Mesendoderm (in vitro differentiated cells): ENCODE results near the gene BET1.

Experiments
- DNase-seq: peaks from one replicate; pipeline ENCODE4 v3.0.0; 2013
- H2AK5ac ChIP-seq: 2 replicates; pipeline ENCODE4 v1.6.1; 2013; ENCODE audit warnings: low read length, inconsistent platforms
- H2BK120ac ChIP-seq: 2 replicates; pipeline ENCODE4 v1.6.1; 2013; ENCODE audit warnings: low read depth, mild to moderate bottlenecking, low read length, moderate library complexity, mixed read lengths
- H2BK15ac ChIP-seq: replicated peaks from 2 replicates; pipeline ENCODE4 v1.6.1; 2013; ENCODE audit warnings: low read depth, mild to moderate bottlenecking, moderate library complexity
- H2BK5ac ChIP-seq: 2 replicates; pipeline ENCODE4 v1.6.1; 2013; ENCODE audit warnings: low read length, inconsistent platforms
- H3K18ac ChIP-seq: 2 replicates; pipeline ENCODE4 v1.6.1; 2013; ENCODE audit warnings: mild to moderate bottlenecking, low read length, mixed read lengths
- H3K23ac ChIP-seq: one replicate; pipeline ENCODE4 v1.6.1; 2013; ENCODE audit warnings: low read length
- H3K27ac ChIP-seq: 2 replicates; pipeline ENCODE4 v1.5.1; 2013; ENCODE audit warnings: low read depth, mild to moderate bottlenecking, inconsistent platforms, low read length, moderate library complexity
- H3K27me3 ChIP-seq: 2 replicates; pipeline ENCODE4 v1.6.1; 2013; ENCODE audit warnings: low read length, control low read depth, mild to moderate bottlenecking, inconsistent platforms; ENCODE audit not compliant: insufficient read depth, poor library complexity
- H3K36me3 ChIP-seq: 2 replicates; pipeline ENCODE4 v1.6.1; 2013; ENCODE audit warnings: low read length, inconsistent platforms; ENCODE audit not compliant: control insufficient read depth, insufficient read depth
- H3K4ac ChIP-seq: one replicate; pipeline ENCODE4 v1.6.1; 2013; ENCODE audit warnings: low read depth, mild to moderate bottlenecking, low read length, moderate library complexity
- H3K4me1 ChIP-seq: 2 replicates; pipeline ENCODE4 v1.6.1; 2013; ENCODE audit warnings: low read depth, low read length, inconsistent platforms; ENCODE audit not compliant: control insufficient read depth
- H3K4me2 ChIP-seq: 2 replicates; pipeline ENCODE4 v1.6.1; 2013; ENCODE audit warnings: low read length
- H3K4me3 ChIP-seq: 2 replicates; pipeline ENCODE4 v1.5.1; 2013; ENCODE audit warnings: mild to moderate bottlenecking, low read length
- H3K56ac ChIP-seq: one replicate; pipeline ENCODE4 v1.6.1; 2013; ENCODE audit warnings: low read length
- H3K79me1 ChIP-seq: 2 replicates; pipeline ENCODE4 v1.6.1; 2013; ENCODE audit warnings: low read length, inconsistent platforms
- H3K79me2 ChIP-seq: 2 replicates; pipeline ENCODE4 v1.6.1; 2013; ENCODE audit warnings: mild to moderate bottlenecking, low read length; ENCODE audit not compliant: control insufficient read depth, insufficient read depth
- H3K9ac ChIP-seq: 2 replicates; pipeline ENCODE4 v1.6.1; 2013; ENCODE audit warnings: low read length, inconsistent platforms
- H4K5ac ChIP-seq: one replicate; pipeline ENCODE4 v1.6.1; 2013; ENCODE audit warnings: low read length
- H4K8ac ChIP-seq: one replicate; pipeline ENCODE4 v1.6.1; 2013; ENCODE audit warnings: low read depth, mild to moderate bottlenecking, control low read depth, low read length, moderate library complexity
- WGBS: extraction: QIAGEN DNeasy Blood & Tissue Kit; methylation state at CpG from one replicate; pipeline ENCODE4 v1.1.7; 2013; ENCODE audit warnings: low lambda C conversion rate, missing lambda C conversion rate; ENCODE audit not compliant: insufficient coverage; ENCODE audit errors: extremely low coverage; 5-methylcytosine and 5-hydroxymethylcytosine counted together

BET1 gene

DNA sequence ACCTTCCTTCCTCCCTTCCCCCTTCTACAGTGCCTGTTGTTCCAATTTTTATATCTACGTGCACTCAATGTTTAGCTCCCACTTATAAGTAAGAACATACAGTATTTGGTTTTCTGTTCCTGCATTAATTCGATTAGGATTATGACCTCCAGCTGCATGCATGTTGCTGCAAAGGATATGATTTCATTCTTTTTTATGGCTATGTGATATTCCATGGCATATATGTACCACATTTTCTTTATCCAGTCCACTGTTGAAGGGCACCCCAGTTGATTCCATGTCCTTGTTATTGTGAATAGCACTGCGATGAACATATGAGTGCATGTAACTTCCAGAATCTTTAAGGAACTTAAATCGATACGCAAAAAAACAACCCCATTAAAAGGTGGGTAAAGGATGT lies 39.9 kb downstream of the BET1 start:
- no peak for DNase-seq
- no peak overlapping the region for H3K4ac ChIP-seq
- no peak overlapping the region for H3K18ac ChIP-seq
- H2BK15ac ChIP-seq = no peak overlapping the region
- no peaks in the 10 kb centered on the region for H3K4me1 ChIP-seq
- H3K4me2 ChIP-seq = no peak overlapping the region
- H2BK5ac ChIP-seq = no peak overlapping the region
- H3K36me3 ChIP-seq = no peaks in the 10 kb centered on the region
- no peaks in the 10 kb centered on the region for H3K79me1 ChIP-seq
- no peak overlapping the region for H3K4me3 ChIP-seq
- H3K27me3 ChIP-seq = no peaks in the 10 kb centered on the region
- no peak overlapping the region for H4K5ac ChIP-seq
- no peak overlapping the region for H2BK120ac ChIP-seq
- H3K23ac ChIP-seq = no peak overlapping the region
- H3K27ac ChIP-seq = no peak overlapping the region
- H3K56ac ChIP-seq = no peak overlapping the region
- no peak overlapping the region for H4K8ac ChIP-seq
- no peaks in the 10 kb centered on the region for H3K79me2 ChIP-seq
- no peak overlapping the region for H2AK5ac ChIP-seq
- no CpG with 5 or more reads among the region's 5 CpGs for WGBS
- no peak overlapping the region for H3K9ac ChIP-seq

DNA sequence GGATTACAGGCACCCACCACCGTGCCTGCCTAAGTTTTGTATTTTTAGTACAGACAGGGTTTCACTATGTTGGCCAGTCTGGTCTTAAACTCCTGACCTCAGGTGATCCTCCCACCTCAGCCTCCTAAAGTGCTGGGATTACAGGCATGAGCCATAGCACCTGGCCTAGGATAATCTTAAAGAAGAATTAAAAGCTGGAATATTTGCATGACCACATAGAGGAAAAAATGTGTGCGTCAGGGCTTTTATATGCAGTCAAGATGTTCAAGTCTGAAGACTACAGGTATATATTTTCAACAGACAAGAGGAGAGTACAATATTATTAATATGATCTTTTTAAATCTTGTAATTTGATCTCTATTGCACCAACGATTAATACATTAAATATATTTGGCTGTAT lies 43.2 kb downstream of the BET1 start:
- Histone ChIP-seq H3K56ac (no peak overlapping the region), H3K4me1 (no peaks in the 10 kb centered on the region), H2AK5ac (no peak overlapping the region), H3K27me3 (no peaks in the 10 kb centered on the region), H3K4me3 (no peak overlapping the region), H3K4ac (no peak overlapping the region), H2BK120ac (no peak overlapping the region), H3K79me1 (no peaks in the 10 kb centered on the region), H3K36me3 (no peaks in the 10 kb centered on the region), H3K9ac (no peak overlapping the region), H3K18ac (no peak overlapping the region), H3K79me2 (no peaks in the 10 kb centered on the region), H2BK5ac (no peak overlapping the region), H4K8ac (no peak overlapping the region), H3K27ac (no peak overlapping the region), H3K4me2 (no peak overlapping the region), H3K23ac (no peak overlapping the region), H2BK15ac (no peak overlapping the region), H4K5ac (no peak overlapping the region)
- DNase-seq = no peak
- no CpG with 5 or more reads among the region's 3 CpGs for WGBS

DNA sequence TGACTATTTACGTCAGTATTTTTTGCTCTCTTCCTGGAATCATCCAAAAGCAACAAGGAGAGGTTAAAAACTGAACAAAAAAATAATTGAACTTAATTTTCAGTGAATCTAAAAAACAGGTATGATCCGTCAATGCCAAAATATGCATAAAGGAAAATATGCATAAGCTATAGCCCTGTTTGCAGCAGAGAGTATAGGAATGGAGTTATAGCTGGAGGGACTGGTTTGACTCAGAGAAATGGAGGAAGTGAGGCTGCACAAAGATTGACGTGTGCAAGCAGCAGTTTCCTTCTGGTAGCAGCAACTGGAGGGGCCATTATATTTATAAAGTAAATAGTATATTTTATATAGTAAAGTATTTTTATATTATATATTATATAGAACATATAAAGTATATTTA lies 45.5 kb downstream of the BET1 start:
- H3K4me2 ChIP-seq = no peak overlapping the region
- H3K56ac ChIP-seq = no peak overlapping the region
- WGBS = no CpG with 5 or more reads among the region's 3 CpGs
- H3K4ac ChIP-seq = no peak overlapping the region
- H2BK120ac ChIP-seq = no peak overlapping the region
- no peak overlapping the region for H4K5ac ChIP-seq
- DNase-seq = no peak
- H3K4me3 ChIP-seq = no peak overlapping the region
- H3K4me1 ChIP-seq = no peaks in the 10 kb centered on the region
- no peaks in the 10 kb centered on the region for H3K36me3 ChIP-seq
- H3K23ac ChIP-seq = no peak overlapping the region
- H2AK5ac ChIP-seq = no peak overlapping the region
- H4K8ac ChIP-seq = no peak overlapping the region
- no peak overlapping the region for H2BK15ac ChIP-seq
- H2BK5ac ChIP-seq = no peak overlapping the region
- H3K27ac ChIP-seq = no peak overlapping the region
- no peaks in the 10 kb centered on the region for H3K27me3 ChIP-seq
- no peak overlapping the region for H3K18ac ChIP-seq
- no peaks in the 10 kb centered on the region for H3K79me2 ChIP-seq
- no peaks in the 10 kb centered on the region for H3K79me1 ChIP-seq
- no peak overlapping the region for H3K9ac ChIP-seq

DNA sequence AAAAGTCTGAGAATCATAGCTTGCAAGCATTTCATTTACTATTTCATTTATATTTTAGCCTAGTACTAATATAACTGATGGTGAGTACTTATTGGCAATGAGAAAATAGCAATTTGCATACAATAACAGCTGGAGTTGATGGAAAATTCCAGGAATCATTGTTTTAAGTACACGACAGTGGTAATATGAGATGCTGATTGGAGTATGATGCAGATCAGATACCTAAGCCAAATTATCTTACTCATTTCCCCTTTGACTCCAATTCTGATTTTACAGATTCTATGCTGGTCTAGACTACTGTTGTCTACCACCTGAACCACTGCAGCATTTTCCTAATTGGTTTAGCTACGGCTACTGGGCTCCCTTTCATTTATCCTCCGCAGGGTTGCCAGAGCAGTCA lies 45.9 kb downstream of the BET1 start:
- no peaks in the 10 kb centered on the region for H3K79me2 ChIP-seq
- no peak overlapping the region for H3K9ac ChIP-seq
- H2BK120ac ChIP-seq = no peak overlapping the region
- no peaks in the 10 kb centered on the region for H3K27me3 ChIP-seq
- no peak overlapping the region for H3K4ac ChIP-seq
- no peak overlapping the region for H3K4me2 ChIP-seq
- WGBS = no CpG with 5 or more reads among the region's 3 CpGs
- H2AK5ac ChIP-seq = no peak overlapping the region
- H3K18ac ChIP-seq = no peak overlapping the region
- no peak overlapping the region for H3K4me3 ChIP-seq
- no peaks in the 10 kb centered on the region for H3K36me3 ChIP-seq
- no peak overlapping the region for H3K56ac ChIP-seq
- no peak overlapping the region for H2BK5ac ChIP-seq
- no peak overlapping the region for H4K5ac ChIP-seq
- no peak overlapping the region for H4K8ac ChIP-seq
- H3K79me1 ChIP-seq = no peaks in the 10 kb centered on the region
- no peaks in the 10 kb centered on the region for H3K4me1 ChIP-seq
- H3K23ac ChIP-seq = no peak overlapping the region
- peak; percentile 3 for DNase-seq
- no peak overlapping the region for H3K27ac ChIP-seq
- no peak overlapping the region for H2BK15ac ChIP-seq

DNA sequence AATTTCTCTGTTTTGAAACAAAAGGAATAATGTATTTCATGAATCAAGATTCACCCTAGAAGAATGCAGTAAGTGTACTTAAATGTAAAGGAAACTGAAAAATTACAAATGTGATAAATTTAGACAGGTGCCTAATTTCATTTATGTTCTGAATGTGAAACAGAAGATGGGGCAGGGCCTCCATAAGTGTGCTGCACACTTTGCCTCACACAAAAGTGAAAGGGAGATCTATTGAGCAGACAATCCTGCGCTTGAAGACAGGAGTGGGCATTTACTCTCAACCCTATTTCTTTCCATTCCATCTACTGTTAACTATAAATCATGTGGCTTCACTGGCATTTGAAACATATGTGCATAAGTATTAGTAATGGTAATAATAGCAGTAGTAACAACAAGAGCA lies 46.4 kb downstream of the BET1 start:
- no peak overlapping the region for H2BK120ac ChIP-seq
- H4K8ac ChIP-seq = no peak overlapping the region
- DNase-seq = no peak
- H3K56ac ChIP-seq = no peak overlapping the region
- H3K4me1 ChIP-seq = no peaks in the 10 kb centered on the region
- H3K9ac ChIP-seq = no peak overlapping the region
- no peak overlapping the region for H2BK15ac ChIP-seq
- no peaks in the 10 kb centered on the region for H3K79me1 ChIP-seq
- H3K23ac ChIP-seq = no peak overlapping the region
- H3K27ac ChIP-seq = no peak overlapping the region
- no peak overlapping the region for H3K18ac ChIP-seq
- no peaks in the 10 kb centered on the region for H3K36me3 ChIP-seq
- H3K4me3 ChIP-seq = no peak overlapping the region
- no peak overlapping the region for H3K4me2 ChIP-seq
- no peak overlapping the region for H3K4ac ChIP-seq
- H2BK5ac ChIP-seq = no peak overlapping the region
- no peaks in the 10 kb centered on the region for H3K27me3 ChIP-seq
- no CpG with 5 or more reads among the region's 1 CpG for WGBS
- no peak overlapping the region for H2AK5ac ChIP-seq
- no peak overlapping the region for H4K5ac ChIP-seq
- no peaks in the 10 kb centered on the region for H3K79me2 ChIP-seq

DNA sequence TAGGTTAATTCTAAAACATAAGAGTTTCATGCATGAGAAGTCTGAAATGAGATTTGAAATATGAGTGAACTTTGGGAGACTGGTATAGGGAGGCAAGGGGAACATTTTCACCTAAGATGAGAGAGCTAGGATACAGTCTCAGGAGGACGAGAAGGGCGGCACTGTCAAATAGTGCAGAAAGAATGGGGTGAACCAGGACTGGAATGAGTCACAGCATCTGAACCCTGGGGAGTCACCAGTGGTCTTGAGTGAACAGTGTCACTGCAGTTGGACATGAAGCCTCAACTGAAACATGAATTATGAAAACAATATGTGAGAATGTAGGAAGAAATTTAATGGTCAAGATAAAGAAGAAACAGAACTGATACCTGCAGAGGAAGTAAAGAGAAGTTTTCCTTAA lies 48.9 kb downstream of the BET1 start:
- Histone ChIP-seq H2AK5ac (no peak overlapping the region), H3K4me1 (no peaks in the 10 kb centered on the region), H3K18ac (no peak overlapping the region), H3K79me1 (no peaks in the 10 kb centered on the region), H4K5ac (no peak overlapping the region), H2BK15ac (no peak overlapping the region), H3K56ac (no peak overlapping the region), H3K27ac (no peak overlapping the region), H3K23ac (no peak overlapping the region), H4K8ac (no peak overlapping the region), H3K27me3 (no peaks in the 10 kb centered on the region), H3K79me2 (no peaks in the 10 kb centered on the region), H3K36me3 (no peaks in the 10 kb centered on the region), H2BK5ac (no peak overlapping the region), H3K4ac (no peak overlapping the region), H3K4me2 (no peak overlapping the region), H3K9ac (no peak overlapping the region), H2BK120ac (no peak overlapping the region), H3K4me3 (no peak overlapping the region)
- WGBS = no CpG with 5 or more reads among the region's 2 CpGs
- no peak for DNase-seq
